ENCODE data around the gene SLC8A2.
"Not testable (repeated sequence)": the region's sequence is repeated elsewhere in the genome, so short reads cannot be mapped to it uniquely, and the experiment has no call there.

The SLC8A2 gene

DNA sequence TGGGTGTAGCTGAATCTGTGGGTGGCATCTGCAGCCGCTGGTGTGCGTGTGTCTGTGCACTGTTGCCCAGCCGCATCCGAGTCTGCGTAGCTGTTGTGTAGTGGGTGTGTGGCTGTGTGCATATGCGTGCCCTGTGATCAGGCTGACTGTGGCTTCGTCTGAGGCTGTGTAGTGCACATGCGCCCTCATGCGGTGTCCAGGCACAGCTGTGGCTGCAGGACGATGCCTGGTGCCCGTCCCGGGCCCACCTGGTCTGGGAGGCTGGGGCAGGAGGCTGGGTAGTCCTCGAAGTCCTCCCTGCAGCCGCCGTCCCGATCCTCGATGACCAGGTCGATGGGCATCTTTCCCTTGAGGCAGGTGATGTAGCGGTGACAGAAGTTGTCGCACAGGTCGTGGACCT is 57.2 kb downstream of the SLC8A2 start:
- TF ChIP-seq, protein P1, sequence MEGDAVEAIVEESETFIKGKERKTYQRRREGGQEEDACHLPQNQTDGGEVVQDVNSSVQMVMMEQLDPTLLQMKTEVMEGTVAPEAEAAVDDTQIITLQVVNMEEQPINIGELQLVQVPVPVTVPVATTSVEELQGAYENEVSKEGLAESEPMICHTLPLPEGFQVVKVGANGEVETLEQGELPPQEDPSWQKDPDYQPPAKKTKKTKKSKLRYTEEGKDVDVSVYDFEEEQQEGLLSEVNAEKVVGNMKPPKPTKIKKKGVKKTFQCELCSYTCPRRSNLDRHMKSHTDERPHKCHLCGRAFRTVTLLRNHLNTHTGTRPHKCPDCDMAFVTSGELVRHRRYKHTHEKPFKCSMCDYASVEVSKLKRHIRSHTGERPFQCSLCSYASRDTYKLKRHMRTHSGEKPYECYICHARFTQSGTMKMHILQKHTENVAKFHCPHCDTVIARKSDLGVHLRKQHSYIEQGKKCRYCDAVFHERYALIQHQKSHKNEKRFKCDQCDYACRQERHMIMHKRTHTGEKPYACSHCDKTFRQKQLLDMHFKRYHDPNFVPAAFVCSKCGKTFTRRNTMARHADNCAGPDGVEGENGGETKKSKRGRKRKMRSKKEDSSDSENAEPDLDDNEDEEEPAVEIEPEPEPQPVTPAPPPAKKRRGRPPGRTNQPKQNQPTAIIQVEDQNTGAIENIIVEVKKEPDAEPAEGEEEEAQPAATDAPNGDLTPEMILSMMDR (IDR thresholded peaks at IDR 0.05; ENCODE audit: extremely low read depth, missing control alignments): no peak
- DNase-seq (ENCODE audit: low spot score): no peak

DNA sequence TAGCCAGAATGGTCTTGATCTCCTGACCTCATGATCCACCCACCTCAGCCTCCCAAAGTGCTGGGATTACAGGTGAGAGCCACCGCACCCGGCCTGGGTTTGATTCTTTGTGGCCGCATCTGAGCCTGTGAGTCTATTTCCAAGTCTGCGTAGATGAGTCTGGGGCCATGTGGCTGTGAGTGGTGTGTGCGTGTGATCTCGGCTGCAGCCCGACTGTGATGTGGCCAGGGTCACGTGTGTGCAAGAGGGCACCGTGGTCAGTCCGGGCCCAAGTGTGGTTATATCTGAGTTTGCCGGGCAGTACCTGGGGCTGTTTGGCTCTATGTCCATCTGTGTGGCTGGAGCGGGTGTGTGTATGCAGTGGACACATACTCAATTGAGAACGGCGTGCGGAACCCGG is 57.8 kb downstream of the SLC8A2 start:
- TF ChIP-seq, protein P1 (IDR thresholded peaks at IDR 0.05; ENCODE audit: extremely low read depth, missing control alignments): no peak
- no peak for DNase-seq (ENCODE audit: low spot score)

DNA sequence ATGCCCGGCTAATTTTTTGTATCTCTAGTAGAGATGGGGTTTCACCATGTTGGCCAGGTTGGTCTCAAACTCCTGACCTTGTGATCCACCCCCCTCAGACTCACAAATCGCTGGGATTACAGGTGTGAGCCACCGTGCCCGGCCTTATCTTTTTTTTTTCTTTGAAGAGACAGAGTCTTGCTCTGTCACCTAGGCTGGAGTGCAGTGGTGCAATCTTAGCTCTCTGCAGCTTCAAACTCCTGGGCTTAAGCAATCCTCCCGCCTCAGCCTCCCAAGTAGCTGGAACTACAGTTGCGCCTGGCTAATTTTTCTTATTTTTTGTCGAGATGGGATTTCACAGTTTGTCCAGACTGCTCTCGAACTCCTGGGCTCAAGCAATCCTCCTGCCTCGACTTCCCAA is 60.0 kb downstream of the SLC8A2 start:
- DNase-seq (ENCODE audit: low spot score): not testable (repeated sequence)

DNA sequence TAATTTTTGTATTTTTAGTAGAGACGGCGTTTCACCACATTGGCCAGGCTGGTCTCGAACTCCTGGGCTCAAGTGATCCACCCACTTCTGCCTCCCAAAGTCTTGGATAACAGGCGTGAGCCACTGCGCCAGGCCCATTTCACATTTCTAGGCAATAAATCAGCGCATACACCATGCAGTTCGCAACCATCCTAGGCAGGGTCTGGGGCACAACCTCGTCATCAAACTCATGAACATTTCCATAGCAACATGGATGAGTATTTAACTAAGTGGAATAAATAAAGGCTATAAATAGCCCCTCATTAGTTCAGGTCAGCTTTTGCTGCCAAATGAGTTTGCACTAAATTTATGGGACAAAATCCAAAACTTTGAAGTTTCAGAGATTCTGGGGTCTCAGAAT is 60.6 kb downstream of the SLC8A2 start:
- TF ChIP-seq, protein P1 (IDR thresholded peaks at IDR 0.05; ENCODE audit: extremely low read depth, missing control alignments): no peak
- no peak for DNase-seq (ENCODE audit: low spot score)

DNA sequence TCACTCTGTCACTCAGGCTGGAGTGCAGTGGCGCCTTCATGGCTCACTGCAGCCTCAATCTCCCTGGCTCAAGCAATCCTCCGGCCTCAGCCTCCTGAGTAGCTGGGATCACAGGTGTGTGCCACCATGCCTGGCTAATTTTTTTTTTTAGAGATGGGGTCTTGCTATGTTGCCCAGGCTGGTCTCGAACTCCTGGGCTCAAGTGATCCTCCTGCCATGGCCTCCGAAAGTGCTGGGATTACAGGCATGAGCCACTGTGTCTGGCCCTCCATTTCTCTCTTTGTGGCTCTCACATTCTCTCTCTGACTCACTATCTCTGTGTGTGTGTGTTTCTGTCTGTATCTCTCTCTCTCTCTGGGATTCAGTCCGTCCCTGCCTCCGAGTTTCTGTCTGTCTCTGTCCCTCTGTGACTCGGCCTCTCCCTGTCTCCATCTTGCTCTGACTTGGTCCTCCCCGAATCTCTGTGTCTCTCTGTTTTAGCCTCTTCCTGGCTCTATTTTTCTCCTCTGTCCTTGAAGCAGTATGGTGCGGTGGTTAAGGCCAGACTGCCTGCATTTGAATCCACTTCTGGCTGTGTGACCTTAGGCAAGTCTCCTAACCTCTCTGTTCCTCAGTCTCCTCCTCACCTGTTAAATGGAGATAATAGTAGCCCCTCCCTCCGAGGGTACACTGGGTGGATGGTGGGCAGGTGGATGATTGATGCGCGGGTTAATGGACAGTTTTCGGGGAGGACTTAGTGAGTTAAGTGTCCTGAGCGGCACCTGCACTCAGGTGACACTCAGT is 63.3 kb downstream of the SLC8A2 start:
- DNase-seq (ENCODE audit: low spot score): no peak
- TF ChIP-seq, protein P1 (IDR thresholded peaks at IDR 0.05; ENCODE audit: extremely low read depth, missing control alignments): no peak

DNA sequence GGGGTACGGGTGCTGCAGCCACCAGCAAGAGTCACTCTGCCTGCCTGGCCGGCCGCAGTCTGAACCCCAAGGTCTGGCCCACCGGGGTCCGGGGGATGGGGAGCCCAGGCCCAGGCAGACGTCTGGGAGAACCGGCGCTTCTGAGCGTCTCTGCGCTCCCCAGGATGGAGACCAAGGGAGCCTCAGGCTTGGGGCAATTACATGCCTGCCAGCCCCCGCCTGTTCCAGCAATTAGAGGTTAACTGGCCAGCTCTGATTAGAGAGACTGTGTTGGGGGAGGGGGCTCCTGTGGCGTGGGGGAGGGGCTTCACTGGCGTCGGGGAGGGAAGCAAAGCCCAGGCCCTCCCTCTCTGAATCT is 64.3 kb downstream of the SLC8A2 start:
- DNase-seq (ENCODE audit: low spot score): no peak

DNA sequence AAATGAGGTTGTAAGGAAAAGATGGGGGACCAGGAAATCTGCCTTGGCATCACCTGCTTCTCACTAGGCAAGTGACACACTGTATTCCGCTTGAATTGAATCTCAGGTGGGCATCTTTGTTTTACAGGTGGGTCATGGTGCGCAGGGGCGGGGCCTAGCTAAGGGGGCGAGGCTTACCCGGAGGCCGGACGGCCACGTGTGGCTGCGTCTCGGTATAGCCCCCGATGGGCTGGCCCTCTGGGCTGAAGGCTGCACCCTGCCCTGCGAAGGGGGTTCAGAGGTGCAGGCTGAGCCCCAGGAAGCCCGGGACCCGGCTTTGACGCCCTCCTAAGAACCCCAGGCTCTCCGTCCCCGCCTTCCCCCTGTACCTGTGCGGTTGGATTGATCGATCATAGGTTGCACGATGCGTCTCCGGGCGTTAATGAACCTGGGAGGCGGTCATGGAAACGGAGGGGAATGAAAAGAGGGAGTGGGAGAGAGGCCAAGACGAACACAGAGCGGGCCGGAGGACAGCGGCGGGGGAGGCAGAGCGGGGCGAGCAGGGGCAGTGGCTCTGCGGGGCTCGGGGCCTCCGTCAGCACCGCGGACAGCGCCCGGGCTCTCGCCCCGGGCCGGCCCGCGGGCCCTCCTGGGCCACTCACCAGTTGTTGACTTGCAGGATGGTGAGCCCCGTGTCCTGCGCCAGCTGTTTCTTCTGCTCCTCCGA is 64.8 kb downstream of the SLC8A2 start:
- TF ChIP-seq, protein P1 (IDR thresholded peaks at IDR 0.05; ENCODE audit: extremely low read depth, missing control alignments): no peak
- DNase-seq (ENCODE audit: low spot score): no peak

More for the DNA sequence above, 64.3 kb downstream of the SLC8A2 start:
- TF ChIP-seq, protein P1 (IDR thresholded peaks at IDR 0.05; ENCODE audit: extremely low read depth, missing control alignments): no peak
